HG02938 (cell line): ENCODE data around the gene MATR3.
"Not testable (repeated sequence)": the region's sequence is repeated elsewhere in the genome, so short reads cannot be mapped to it uniquely, and the experiment has no call there.

Experiments used
- ATAC-seq: cut with Tn5 transposase; IDR thresholded peaks from one replicate; pipeline ENCODE4 v1.9.1; 2021; ENCODE audit warnings: mild to moderate bottlenecking, moderate library complexity; ENCODE audit not compliant: unreplicated experiment

Gene MATR3

GRCh38 chr5:139345442-139345841 lies 51.9 kb downstream of the MATR3 start:
- not testable (repeated sequence) for ATAC-seq

- not testable (repeated sequence) for ATAC-seq
These were observed 54.3 kb downstream of the MATR3 start for GRCh38 chr5:139347863-139348262.

- no peak for ATAC-seq
These were observed 60.6 kb downstream of the MATR3 start for GRCh38 chr5:139354186-139354585.

- not testable (repeated sequence) for ATAC-seq
These were observed 62.4 kb downstream of the MATR3 start for GRCh38 chr5:139355900-139356299.

GRCh38 chr5:139358064-139358463 lies 64.5 kb downstream of the MATR3 start:
- ATAC-seq = no peak

- ATAC-seq = no peak
These were observed 66.8 kb downstream of the MATR3 start for GRCh38 chr5:139360384-139360783.

- ATAC-seq = no peak
These were observed 68.4 kb downstream of the MATR3 start for GRCh38 chr5:139361835-139362429.

- no peak for ATAC-seq
These were observed 70.4 kb downstream of the MATR3 start for GRCh38 chr5:139363937-139364336.

- no peak for ATAC-seq
These were observed 70.9 kb downstream of the MATR3 start for GRCh38 chr5:139364466-139364865.

GRCh38 chr5:139368613-139369012 lies 75.1 kb downstream of the MATR3 start:
- no peak for ATAC-seq

GRCh38 chr5:139369181-139369580 lies 75.6 kb downstream of the MATR3 start:
- ATAC-seq = no peak

- ATAC-seq = no peak
These were observed 78.2 kb downstream of the MATR3 start for GRCh38 chr5:139371482-139372435.

- ATAC-seq = no peak
These were observed 81.4 kb downstream of the MATR3 start for GRCh38 chr5:139374909-139375308.

- no peak for ATAC-seq
These were observed 82.8 kb downstream of the MATR3 start for GRCh38 chr5:139376364-139376763.

GRCh38 chr5:139377226-139377625 lies 83.7 kb downstream of the MATR3 start:
- no peak for ATAC-seq

GRCh38 chr5:139378101-139378825 lies 84.7 kb downstream of the MATR3 start:
- ATAC-seq = no peak

- ATAC-seq = no peak
These were observed 85.4 kb downstream of the MATR3 start for GRCh38 chr5:139378941-139379361.

- ATAC-seq = no peak
These were observed 86.3 kb downstream of the MATR3 start for GRCh38 chr5:139379626-139380449.
